BLaER1 (cell line): ENCODE measurements around the gene FAM186B.
"Not testable (repeated sequence)": the region's sequence is repeated elsewhere in the genome, so short reads cannot be mapped to it uniquely, and the experiment has no call there.

Source experiments
- H3K27ac ChIP-seq: shearing (Covaris generic); formaldehyde crosslinking; 2 replicates; pipeline ENCODE4 v1.8.1; 2022
- H3K27me3 ChIP-seq: shearing (Covaris generic); formaldehyde crosslinking; 2 replicates; pipeline ENCODE4 v1.8.1; 2022
- H3K36me3 ChIP-seq: shearing (Covaris generic); formaldehyde crosslinking; 2 replicates; pipeline ENCODE4 v1.8.1; 2022
- H3K4me1 ChIP-seq: shearing (Covaris generic); formaldehyde crosslinking; 2 replicates; pipeline ENCODE4 v1.8.1; 2022
- H3K4me2 ChIP-seq: shearing (Covaris generic); formaldehyde crosslinking; 2 replicates; pipeline ENCODE4 v1.8.1; 2022
- H3K4me3 ChIP-seq: shearing (Covaris generic); formaldehyde crosslinking; 2 replicates; pipeline ENCODE4 v1.8.1; 2022
- H3K9ac ChIP-seq: shearing (Covaris generic); formaldehyde crosslinking; 2 replicates; pipeline ENCODE4 v1.8.1; 2022
- H3K9me3 ChIP-seq: shearing (Covaris generic); formaldehyde crosslinking; 2 replicates; pipeline ENCODE4 v1.8.1; 2022
- H4K20me1 ChIP-seq: shearing (Covaris generic); formaldehyde crosslinking; 2 replicates; pipeline ENCODE4 v1.8.1; 2022
- Cebpa-rat ChIP-seq: shearing (Covaris generic); IDR thresholded peaks from 2 replicates; pipeline ENCODE4 v1.8.1; 2022

FAM186B gene

GRCh38 chr12:49615725-49616124, 10.3 kb upstream of the FAM186B start:
- peaks cover 25% of the 10 kb centered on the region for H3K9me3 ChIP-seq
- no peaks in the 10 kb centered on the region for H4K20me1 ChIP-seq
- H3K4me1 ChIP-seq, result peaks cover 22% of the 10 kb centered on the region
- H3K36me3 ChIP-seq, result no peaks in the 10 kb centered on the region
- H3K4me2 ChIP-seq, result no peak overlapping the region
- no peak for TF ChIP-seq Cebpa-rat
- H3K9ac ChIP-seq, result no peak overlapping the region
- H3K27me3 ChIP-seq, result no peaks in the 10 kb centered on the region
- no peak overlapping the region for H3K27ac ChIP-seq
- H3K4me3 ChIP-seq, result no peak overlapping the region

GRCh38 chr12:49612210-49612609, 6.8 kb upstream of the FAM186B start:
- peaks cover 38% of the 10 kb centered on the region for H3K9me3 ChIP-seq
- peaks cover 14% of the 10 kb centered on the region for H3K4me1 ChIP-seq
- no peaks in the 10 kb centered on the region for H3K27me3 ChIP-seq
- no peak overlapping the region for H3K4me2 ChIP-seq
- TF ChIP-seq Cebpa-rat, result no peak
- no peak overlapping the region for H3K9ac ChIP-seq
- H4K20me1 ChIP-seq, result no peaks in the 10 kb centered on the region
- no peak overlapping the region for H3K4me3 ChIP-seq
- H3K27ac ChIP-seq, result no peak overlapping the region
- peaks cover 5% of the 10 kb centered on the region; the same call in 1 of the 2 replicates for H3K36me3 ChIP-seq

- not testable (repeated sequence) for H3K27ac ChIP-seq, H3K4me1 ChIP-seq, H3K27me3 ChIP-seq, H3K4me3 ChIP-seq, H3K9ac ChIP-seq, H3K36me3 ChIP-seq, H3K4me2 ChIP-seq, H4K20me1 ChIP-seq
- H3K9me3 ChIP-seq, result peaks cover 36% of the 10 kb centered on the region
Measured at GRCh38 chr12:49610785-49611184, 5.3 kb upstream of the FAM186B start.

GRCh38 chr12:49609875-49610154, 4.4 kb upstream of the FAM186B start:
- H3K4me2 ChIP-seq, result no peak overlapping the region
- no peaks in the 10 kb centered on the region for H4K20me1 ChIP-seq
- TF ChIP-seq Cebpa-rat, result no peak
- no peak overlapping the region for H3K9ac ChIP-seq
- H3K27ac ChIP-seq, result no peak overlapping the region
- no peaks in the 10 kb centered on the region for H3K27me3 ChIP-seq
- H3K9me3 ChIP-seq, result peaks cover 26% of the 10 kb centered on the region
- no peak overlapping the region for H3K4me3 ChIP-seq
- peaks cover 12% of the 10 kb centered on the region for H3K4me1 ChIP-seq
- peaks cover 5% of the 10 kb centered on the region; the same call in 1 of the 2 replicates for H3K36me3 ChIP-seq

- Histone ChIP-seq H3K27ac (no peak overlapping the region), H3K27me3 (no peaks in the 10 kb centered on the region), H3K4me3 (no peak overlapping the region), H4K20me1 (no peaks in the 10 kb centered on the region), H3K36me3 (peaks cover 5% of the 10 kb centered on the region; the same call in 1 of the 2 replicates), H3K9ac (no peak overlapping the region), H3K4me2 (no peak overlapping the region), H3K9me3 (peaks cover 21% of the 10 kb centered on the region), H3K4me1 (peaks cover 15% of the 10 kb centered on the region)
- TF ChIP-seq Cebpa-rat, result no peak
Measured at GRCh38 chr12:49609059-49609874, 3.8 kb upstream of the FAM186B start.

- Histone ChIP-seq H4K20me1 (no peaks in the 10 kb centered on the region), H3K9ac (no peak overlapping the region), H3K27me3 (no peaks in the 10 kb centered on the region), H3K27ac (no peak overlapping the region), H3K4me3 (no peak overlapping the region), H3K36me3 (peaks cover 12% of the 10 kb centered on the region; the same call in 1 of the 2 replicates), H3K4me1 (peaks cover 15% of the 10 kb centered on the region), H3K9me3 (peaks cover 4% of the 10 kb centered on the region), H3K4me2 (peak overlapping the region; percentile 13; the same call in 1 of the 2 replicates)
- no peak for TF ChIP-seq Cebpa-rat
Measured at GRCh38 chr12:49604856-49605255, 583 bp downstream of the FAM186B start.

GRCh38 chr12:49603721-49604120, 1.7 kb downstream of the FAM186B start:
- no peak overlapping the region for H3K9ac ChIP-seq
- no peak overlapping the region for H3K4me3 ChIP-seq
- TF ChIP-seq Cebpa-rat, result no peak

GRCh38 chr12:49599961-49600360, 5.5 kb downstream of the FAM186B start:
- H3K9ac ChIP-seq, result no peak overlapping the region
- H3K27ac ChIP-seq, result no peak overlapping the region
- no peak overlapping the region for H3K4me2 ChIP-seq
- TF ChIP-seq Cebpa-rat, result no peak
- no peaks in the 10 kb centered on the region for H3K27me3 ChIP-seq
- peaks cover 4% of the 10 kb centered on the region for H3K4me1 ChIP-seq
- no peaks in the 10 kb centered on the region for H4K20me1 ChIP-seq
- H3K4me3 ChIP-seq, result no peak overlapping the region
- H3K36me3 ChIP-seq, result peaks cover 12% of the 10 kb centered on the region; the same call in 1 of the 2 replicates
- H3K9me3 ChIP-seq, result no peaks in the 10 kb centered on the region

More at GRCh38 chr12:49603721-49604120, 1.7 kb downstream of the FAM186B start:
- H4K20me1 ChIP-seq, result no peaks in the 10 kb centered on the region
- peaks cover 15% of the 10 kb centered on the region for H3K4me1 ChIP-seq
- peaks cover 12% of the 10 kb centered on the region; the same call in 1 of the 2 replicates for H3K36me3 ChIP-seq
- H3K27me3 ChIP-seq, result no peaks in the 10 kb centered on the region
- H3K27ac ChIP-seq, result no peak overlapping the region
- no peaks in the 10 kb centered on the region for H3K9me3 ChIP-seq
- no peak overlapping the region for H3K4me2 ChIP-seq

- Histone ChIP-seq H3K27me3 (no peaks in the 10 kb centered on the region), H3K9ac (no peak overlapping the region), H3K4me2 (no peak overlapping the region), H3K36me3 (peaks cover 12% of the 10 kb centered on the region; the same call in 1 of the 2 replicates), H3K4me3 (no peak overlapping the region), H4K20me1 (no peaks in the 10 kb centered on the region), H3K9me3 (no peaks in the 10 kb centered on the region), H3K27ac (no peak overlapping the region), H3K4me1 (no peaks in the 10 kb centered on the region)
- TF ChIP-seq Cebpa-rat, result no peak
Measured at GRCh38 chr12:49598527-49598926, 6.9 kb downstream of the FAM186B start.

GRCh38 chr12:49588721-49589516, 16.5 kb downstream of the FAM186B start:
- peaks cover 29% of the 10 kb centered on the region for H3K4me1 ChIP-seq
- H3K27ac ChIP-seq, result peak overlapping the region; percentile 20; the same call in 1 of the 2 replicates
- H3K36me3 ChIP-seq, result peaks cover 61% of the 10 kb centered on the region
- H4K20me1 ChIP-seq, result no peaks in the 10 kb centered on the region
- H3K4me2 ChIP-seq, result peak overlapping the region; percentile 11; the same call in 1 of the 2 replicates
- H3K27me3 ChIP-seq, result no peaks in the 10 kb centered on the region
- H3K9ac ChIP-seq, result no peak overlapping the region
- no peak overlapping the region for H3K4me3 ChIP-seq
- H3K9me3 ChIP-seq, result peaks cover 20% of the 10 kb centered on the region
- no peak for TF ChIP-seq Cebpa-rat
